OCI-LY7 (cell line): Measurements from ENCODE around the gene FADS3. TPM values are rescaled to one million over a fixed set of nuclear protein-coding genes. Genes with fewer than 3 reads are reported as not detected.

ENCODE experiments used
- BruUV-seq: library from RNA; stranded (reverse); fragments of 400-500 nt; replicated peaks from 2 replicates; lab custom pipeline; 2021; lab: Mats Ljungman, UMichigan
- CTCF ChIA-PET: fragments of 300-600 bp; sonication (Branson Sonifier 250); formaldehyde crosslinking; loops from one replicate; lab custom pipeline; 2022; ENCODE audit warnings: antibody characterized with exemption; ENCODE audit not compliant: unreplicated experiment; lab: Charles Lee
- POLR2A ChIA-PET: fragments of 300-600 bp; sonication (Branson Sonifier 250); formaldehyde crosslinking; loops from one replicate; lab custom pipeline; 2022; ENCODE audit warnings: antibody characterized with exemption; lab: Charles Lee
- DNase-seq: peaks from one replicate; pipeline ENCODE4 v3.0.0-alpha.2; 2015; ENCODE audit warnings: low spot score
- H2AFZ ChIP-seq: fragments of 200-600 bp; sonication (generic), shearing (Covaris generic); 2 replicates; pipeline ENCODE4 v1.6.1; 2014; ENCODE audit warnings: mild to moderate bottlenecking, antibody characterized with exemption, low read length, moderate library complexity
- H3K27ac ChIP-seq: fragments of 200-600 bp; sonication (generic); 2 replicates; pipeline ENCODE4 v1.5.1; 2014; ENCODE audit warnings: mixed run types, low read depth, mild to moderate bottlenecking, moderate library complexity, low read length, inconsistent platforms; ENCODE audit not compliant: poor library complexity, severe bottlenecking
- H3K36me3 ChIP-seq: fragments of 200-600 bp; sonication (generic); 2 replicates; pipeline ENCODE4 v1.6.1; 2014; ENCODE audit warnings: mild to moderate bottlenecking, antibody characterized with exemption, low read length, moderate library complexity, mixed read lengths; ENCODE audit not compliant: insufficient read depth
- H3K4me1 ChIP-seq: fragments of 200-600 bp; sonication (generic); 2 replicates; pipeline ENCODE4 v1.5.1; 2014; ENCODE audit warnings: mild to moderate bottlenecking, low read length; ENCODE audit not compliant: insufficient read depth, poor library complexity, severe bottlenecking
- H3K4me2 ChIP-seq: fragments of 200-600 bp; sonication (generic); 2 replicates; pipeline ENCODE4 v1.6.1; 2014; ENCODE audit warnings: mild to moderate bottlenecking, low read length
- H3K4me3 ChIP-seq: fragments of 200-600 bp; sonication (generic); 2 replicates; pipeline ENCODE4 v1.5.1; 2014; ENCODE audit warnings: mild to moderate bottlenecking, low read depth, low read length; ENCODE audit not compliant: poor library complexity, severe bottlenecking
- H3K79me2 ChIP-seq: fragments of 200-600 bp; sonication (generic); 2 replicates; pipeline ENCODE4 v1.6.1; 2016; ENCODE audit warnings: low read depth, mild to moderate bottlenecking, low read length, moderate library complexity, mixed read lengths; ENCODE audit not compliant: insufficient read depth
- H3K9me2 ChIP-seq: fragments of 200-600 bp; sonication (generic); 2 replicates; pipeline ENCODE4 v1.6.1; 2016; ENCODE audit warnings: mild to moderate bottlenecking, low read length, mixed read lengths; ENCODE audit not compliant: insufficient read depth
- H3K9me3 ChIP-seq: fragments of 200-600 bp; sonication (generic); 2 replicates; pipeline ENCODE4 v1.6.1; 2014; ENCODE audit warnings: mild to moderate bottlenecking, mixed run types, low read length, mixed read lengths
- H4K20me1 ChIP-seq: fragments of 200-600 bp; sonication (generic); 2 replicates; pipeline ENCODE4 v1.6.1; 2014; ENCODE audit warnings: mild to moderate bottlenecking, antibody characterized with exemption, low read length, moderate library complexity, mixed read lengths; ENCODE audit not compliant: insufficient read depth
- CTCF ChIP-seq: fragments of 200-600 bp; sonication (generic); conservative IDR thresholded peaks from 2 replicates; pipeline ENCODE4 v1.5.1; 2014; ENCODE audit warnings: mild to moderate bottlenecking, antibody characterized with exemption, low read length, moderate library complexity, mixed read lengths
- EZH2phosphoT487 ChIP-seq: fragments of 200-600 bp; sonication (generic); IDR thresholded peaks from 2 replicates; pipeline ENCODE4 v1.6.1; 2018; ENCODE audit warnings: low read depth, borderline replicate concordance, mild to moderate bottlenecking, mixed run types, antibody characterized with exemption, low read length, moderate library complexity, mixed read lengths
- intact Hi-C: fragments of 100-400 bp; cut with micrococcal nuclease; formaldehyde crosslinking; loops from one replicate; pipeline ENCODE4 v1.10.0; 2022; ENCODE audit not compliant: unreplicated experiment
- total RNA-seq, 2 experiments: library from RNA; depleted of rRNA in 1 of 2; stranded (reverse); fragments of >200 nt in 1 of 2; shearing (Covaris generic) in 1 of 2; gene quantifications; 2 replicates each; pipeline ENCODE4 v1.2.3, GENCODE V29; 2014 to 2022

Gene FADS3
- total RNA-seq, 2 experiments from 2014 or later: 103 to 191 TPM

- H3K9me2 ChIP-seq: no peaks in the 10 kb centered on the region
- ChIA-PET CTCF (no interaction called here), POLR2A (no interaction called here)
- H3K79me2 ChIP-seq: no peaks in the 10 kb centered on the region
- no peak overlapping the region for H3K4me3 ChIP-seq
- no peaks in the 10 kb centered on the region for H3K9me3 ChIP-seq
- H3K36me3 ChIP-seq: no peaks in the 10 kb centered on the region
- no peak overlapping the region for H3K4me2 ChIP-seq
- H3K4me1 ChIP-seq: peaks cover 21% of the 10 kb centered on the region
- intact Hi-C loops: no loop called here
- H2AFZ ChIP-seq: no peak overlapping the region
- no TSS peak for BruUV-seq
- no peak overlapping the region for H3K27ac ChIP-seq
- H4K20me1 ChIP-seq: no peaks in the 10 kb centered on the region
- TF ChIP-seq EZH2phosphoT487: no peak
- TF ChIP-seq CTCF: no peak
- DNase-seq: no peak
Measured at GRCh38 chr11:61838921-61839320, 52.4 kb downstream of the FADS3 start.

GRCh38 chr11:61838501-61838900, 52.8 kb downstream of the FADS3 start:
- Histone ChIP-seq H3K79me2 (no peaks in the 10 kb centered on the region), H2AFZ (no peak overlapping the region), H3K4me3 (no peak overlapping the region), H3K9me2 (no peaks in the 10 kb centered on the region), H4K20me1 (no peaks in the 10 kb centered on the region), H3K4me1 (peaks cover 24% of the 10 kb centered on the region), H3K9me3 (no peaks in the 10 kb centered on the region), H3K27ac (no peak overlapping the region), H3K4me2 (no peak overlapping the region), H3K36me3 (no peaks in the 10 kb centered on the region)
- BruUV-seq: no TSS peak
- no peak for DNase-seq
- intact Hi-C loops: no loop called here
- CTCF ChIA-PET: no interaction called here
- TF ChIP-seq CTCF (no peak), EZH2phosphoT487 (no peak)
- POLR2A ChIA-PET: no interaction called here

GRCh38 chr11:61837411-61838005, 53.8 kb downstream of the FADS3 start:
- no peaks in the 10 kb centered on the region for H3K36me3 ChIP-seq
- no peaks in the 10 kb centered on the region for H3K79me2 ChIP-seq
- POLR2A ChIA-PET: interaction anchor here (0.7 kb wide), 1 partner anchor 45 kb away, joined by 3 read pairs; the partner anchor contains the start of genes FEN1 and TMEM258
- no TSS peak for BruUV-seq
- intact Hi-C loops: no loop called here
- DNase-seq: no peak
- no peak overlapping the region for H3K4me3 ChIP-seq
- H4K20me1 ChIP-seq: no peaks in the 10 kb centered on the region
- H3K27ac ChIP-seq: no peak overlapping the region
- CTCF ChIA-PET: no interaction called here
- no peak for TF ChIP-seq EZH2phosphoT487
- TF ChIP-seq CTCF: no peak
- H3K4me1 ChIP-seq: peaks cover 26% of the 10 kb centered on the region
- no peaks in the 10 kb centered on the region for H3K9me2 ChIP-seq
- no peaks in the 10 kb centered on the region for H3K9me3 ChIP-seq
- no peak overlapping the region for H3K4me2 ChIP-seq
- no peak overlapping the region for H2AFZ ChIP-seq
